ENCODE data around the gene SORCS1. TPM values are rescaled to one million over a fixed set of nuclear protein-coding genes. Genes with fewer than 3 reads are reported as not detected.

Gene SORCS1
- polyA plus RNA-seq, 1 of the 3 experiments (the other 2 are of a cell fraction): 0.66 TPM

- no peak overlapping the region; a peak in 1 of 4 replicates for H3K27ac ChIP-seq (ENCODE audit: low read depth in 2 of 2, low read length in 1 of 2)
- no peak overlapping the region for H3K4me2 ChIP-seq
- no peaks in the 10 kb centered on the region for H3K9me2 ChIP-seq
- WGBS (ENCODE audit: low lambda C conversion rate): 24% methylated on average over 3 of the region's 3 CpGs
- H3K27me3 ChIP-seq (ENCODE audit: insufficient read depth): no peaks in the 10 kb centered on the region
- TF ChIP-seq FOXJ3 (CRISPR knock-in tag; IDR thresholded peaks at IDR 0.05) (no peak), CTCF (IDR thresholded peaks at IDR 0.05) (no peak), FOSL2 (IDR thresholded peaks at IDR 0.05; ENCODE audit: borderline replicate concordance, low read depth) (no peak), POLR2AphosphoS5 (IDR thresholded peaks at IDR 0.05; ENCODE audit: low read depth, low read length) (no peak), EZH2phosphoT487 (IDR thresholded peaks at IDR 0.05; ENCODE audit: borderline replicate concordance, low read depth) (no peak), GABPA (IDR thresholded peaks at IDR 0.05; ENCODE audit: low read depth) (no peak), TEAD4 (IDR thresholded peaks at IDR 0.05; ENCODE audit: borderline replicate concordance, insufficient read depth) (no peak), CHD2 (IDR thresholded peaks at IDR 0.05; ENCODE audit: low read length, partially characterized antibody) (no peak), RXRA (IDR thresholded peaks at IDR 0.05; ENCODE audit: borderline replicate concordance, low read depth) (no peak), SIN3A (IDR thresholded peaks at IDR 0.05; ENCODE audit: borderline replicate concordance, low read depth, low read length) (no peak), USF2 (IDR thresholded peaks at IDR 0.05; ENCODE audit: borderline replicate concordance, low read depth, low read length) (no peak), ZBTB33 (IDR thresholded peaks at IDR 0.05; ENCODE audit: borderline replicate concordance, low read depth) (no peak), TAF1 (IDR thresholded peaks at IDR 0.05; ENCODE audit: borderline replicate concordance, low read depth, low read length) (no peak), FOXM1 (IDR thresholded peaks at IDR 0.05; ENCODE audit: low read depth) (no peak), USF1 (IDR thresholded peaks at IDR 0.05; ENCODE audit: borderline replicate concordance, low read depth) (no peak), JUND (IDR thresholded peaks at IDR 0.05) (no peak), RAD21 (IDR thresholded peaks at IDR 0.05; ENCODE audit: low read length) (no peak), IRF3 (IDR thresholded peaks at IDR 0.05; ENCODE audit: low read depth, low read length) (no peak)
- H3K4me3 ChIP-seq (ENCODE audit: low read depth in 2 of 2, low read length in 1 of 2): no peak overlapping the region
- no peak overlapping the region for H2AFZ ChIP-seq (ENCODE audit: low read depth)
- no peaks in the 10 kb centered on the region for H3K79me2 ChIP-seq (ENCODE audit: insufficient read depth)
- H3K9me3 ChIP-seq: no peaks in the 10 kb centered on the region
- H3F3A ChIP-seq (replicated peaks; ENCODE audit: insufficient read depth): no peaks in the 10 kb centered on the region
- peaks cover 0 to 2% of the 10 kb centered on the region in 2 experiments; a peak in 2 of 4 replicates for H3K4me1 ChIP-seq (ENCODE audit: control insufficient read depth in 1 of 2, insufficient read depth in 2 of 2, low read depth in 1 of 2, low read length in 1 of 2)
- H4K20me1 ChIP-seq (ENCODE audit: insufficient read depth): no peaks in the 10 kb centered on the region
- no peaks in the 10 kb centered on the region for H3K36me3 ChIP-seq (replicated peaks in 1 of 2; ENCODE audit: control insufficient read depth in 1 of 2, insufficient read depth in 2 of 2, low read length in 1 of 2)
- no peak for DNase-seq
- ChIA-PET POLR2A (no interaction called here), CTCF (no interaction called here)
- no peak overlapping the region for H3K9ac ChIP-seq
Measured at GRCh38 chr10:106785528-106785927, 379.0 kb downstream of the SORCS1 start.
